HepG2 (cell line): ENCODE data around the gene DNMBP. TPM values are rescaled to one million over a fixed set of nuclear protein-coding genes. Genes with fewer than 3 reads are reported as not detected.

Experiments used
- FOXA1 ChIP-seq, 2 experiments: fragments of 450-650 bp in 1 of 2; sonication (generic) in 1 of 2; formaldehyde crosslinking in 1 of 2; IDR thresholded peaks; 2 replicates each; pipeline versions ENCODE4 v1.4.0 to v1.6.1; 2016 to 2020; ENCODE audit warnings: missing genetic modification reagents in 1 of 2
- GABPB1 ChIP-seq: IDR thresholded peaks from 2 replicates; pipeline ENCODE4 v1.6.1; 2016; ENCODE audit warnings: mild to moderate bottlenecking, missing genetic modification reagents, moderate library complexity, missing compliant biosample characterization
- KDM4B ChIP-seq: sonication (generic); formaldehyde crosslinking; IDR thresholded peaks from 2 replicates; pipeline ENCODE4 v1.4.0; 2020; ENCODE audit warnings: missing genetic modification reagents
- MEIS1 ChIP-seq: sonication (generic); formaldehyde crosslinking; IDR thresholded peaks from 2 replicates; pipeline ENCODE4 v1.9.0; 2021; ENCODE audit warnings: mild to moderate bottlenecking, missing genetic modification reagents, moderate library complexity, borderline replicate concordance
- TOPORS ChIP-seq: sonication (generic); formaldehyde crosslinking; IDR thresholded peaks from 2 replicates; pipeline ENCODE4 v1.8.0; 2023; ENCODE audit warnings: mild to moderate bottlenecking, missing genetic modification reagents
- ZBTB3 ChIP-seq: sonication (generic); formaldehyde crosslinking; IDR thresholded peaks from 2 replicates; pipeline ENCODE4 v1.4.0; 2020; ENCODE audit warnings: low read depth, mild to moderate bottlenecking, moderate library complexity, missing genetic modification reagents, borderline replicate concordance
- ZNF124 ChIP-seq: sonication (generic); formaldehyde crosslinking; IDR thresholded peaks from 2 replicates; pipeline ENCODE4 v1.4.0; 2020; ENCODE audit warnings: missing genetic modification reagents
- ZNF24 ChIP-seq: fragments of 450-650 bp; IDR thresholded peaks from 2 replicates; pipeline ENCODE4 v1.6.1; 2017; ENCODE audit warnings: antibody characterized with exemption, mild to moderate bottlenecking
- ZNF652 ChIP-seq: IDR thresholded peaks from 2 replicates; pipeline ENCODE4 v1.6.1; 2016; ENCODE audit warnings: low read depth, borderline replicate concordance
- ZNF841 ChIP-seq: sonication (generic); formaldehyde crosslinking; IDR thresholded peaks from 2 replicates; pipeline ENCODE4 v1.8.1; 2023; ENCODE audit warnings: missing genetic modification reagents, borderline replicate concordance
- polyA plus RNA-seq, 8 experiments: library from polyadenylated mRNA; depleted of rRNA in 3 of 8; stranded (reverse) in 7 of 8; unstranded in 1 of 8; fragments of >200 nt; fragmentation: Illumina TruSeq in 4 of 8; extraction: Trizol in 4 of 8; gene quantifications; 2 replicates each; pipeline versions ENCODE4 v1.2.1 to v1.2.3, GENCODE V29; 2011 to 2016; ENCODE audit warnings: low read depth in 4 of 8, missing spikeins in 1 of 8, mixed read lengths in 1 of 8; ENCODE audit not compliant: insufficient read depth in 1 of 8
- total RNA-seq, 5 experiments: library from RNA; depleted of rRNA; stranded (reverse); fragments of >200 nt; fragmentation: Illumina TruSeq; extraction: Trizol; gene quantifications; 2 replicates each; pipeline ENCODE4 v1.2.3, GENCODE V29; 2016; ENCODE audit warnings: low read depth in 1 of 5
- TF ChIP-seq, protein P1 (sequence below): sonication (generic); formaldehyde crosslinking; IDR thresholded peaks from 2 replicates; pipeline ENCODE4 v1.5.1; 2020; ENCODE audit warnings: mild to moderate bottlenecking, moderate library complexity, missing genetic modification reagents
- TF ChIP-seq, protein P2 (sequence below), 2 experiments: fragments of 450-650 bp in 1 of 2; sonication (generic) in 1 of 2; formaldehyde crosslinking; IDR thresholded peaks; 2 replicates each; pipeline versions ENCODE4 v1.5.0 to v1.8.0; 2020 to 2022; ENCODE audit warnings: mild to moderate bottlenecking in 1 of 2, missing genetic modification reagents in 1 of 2
- TF ChIP-seq, protein P3 (sequence below): IDR thresholded peaks from 2 replicates; pipeline ENCODE4 v1.4.0; 2020; ENCODE audit warnings: mild to moderate bottlenecking, missing genetic modification reagents
- TF ChIP-seq, protein P4 (sequence below): sonication (generic); formaldehyde crosslinking; IDR thresholded peaks from 2 replicates; pipeline ENCODE4 v1.8.0; 2022; ENCODE audit warnings: mild to moderate bottlenecking, missing genetic modification reagents, borderline replicate concordance
- TF ChIP-seq, protein P5 (sequence below): sonication (generic); formaldehyde crosslinking; IDR thresholded peaks from 2 replicates; pipeline ENCODE4 v1.5.1; 2020; ENCODE audit warnings: missing genetic modification reagents, mild to moderate bottlenecking, borderline replicate concordance

The DNMBP gene
- total and polyA plus RNA-seq, 2 of the 13 experiments (the other 11 are each of a cell fraction or from before 2014, with no cell fraction given) = 3.6 to 6.3 TPM

DNA sequence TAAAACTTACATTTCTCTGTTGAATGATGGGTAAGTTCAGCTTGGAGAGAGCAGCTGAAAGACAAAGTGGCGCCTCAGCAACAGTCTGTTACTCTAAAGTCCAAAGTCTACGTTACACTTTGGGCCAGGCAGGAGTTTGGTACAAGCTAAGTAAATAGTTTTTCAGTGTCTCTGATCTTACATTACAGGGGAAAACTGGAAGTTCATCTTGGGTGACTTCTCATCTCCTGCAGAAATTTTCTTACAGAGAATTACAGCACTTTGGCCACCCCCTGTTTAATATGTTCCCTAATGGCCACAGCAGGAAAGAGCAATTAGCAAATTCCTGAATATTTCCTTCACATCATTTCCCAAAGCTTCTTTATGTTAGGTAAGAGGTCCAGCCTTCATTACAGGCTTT lies 160.2 kb downstream of the DNMBP start (continued):
- TF ChIP-seq, protein P1, sequence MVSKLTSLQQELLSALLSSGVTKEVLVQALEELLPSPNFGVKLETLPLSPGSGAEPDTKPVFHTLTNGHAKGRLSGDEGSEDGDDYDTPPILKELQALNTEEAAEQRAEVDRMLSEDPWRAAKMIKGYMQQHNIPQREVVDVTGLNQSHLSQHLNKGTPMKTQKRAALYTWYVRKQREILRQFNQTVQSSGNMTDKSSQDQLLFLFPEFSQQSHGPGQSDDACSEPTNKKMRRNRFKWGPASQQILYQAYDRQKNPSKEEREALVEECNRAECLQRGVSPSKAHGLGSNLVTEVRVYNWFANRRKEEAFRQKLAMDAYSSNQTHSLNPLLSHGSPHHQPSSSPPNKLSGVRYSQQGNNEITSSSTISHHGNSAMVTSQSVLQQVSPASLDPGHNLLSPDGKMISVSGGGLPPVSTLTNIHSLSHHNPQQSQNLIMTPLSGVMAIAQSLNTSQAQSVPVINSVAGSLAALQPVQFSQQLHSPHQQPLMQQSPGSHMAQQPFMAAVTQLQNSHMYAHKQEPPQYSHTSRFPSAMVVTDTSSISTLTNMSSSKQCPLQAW (CRISPR knock-in tag) = no peak
- TF ChIP-seq, protein P2, sequence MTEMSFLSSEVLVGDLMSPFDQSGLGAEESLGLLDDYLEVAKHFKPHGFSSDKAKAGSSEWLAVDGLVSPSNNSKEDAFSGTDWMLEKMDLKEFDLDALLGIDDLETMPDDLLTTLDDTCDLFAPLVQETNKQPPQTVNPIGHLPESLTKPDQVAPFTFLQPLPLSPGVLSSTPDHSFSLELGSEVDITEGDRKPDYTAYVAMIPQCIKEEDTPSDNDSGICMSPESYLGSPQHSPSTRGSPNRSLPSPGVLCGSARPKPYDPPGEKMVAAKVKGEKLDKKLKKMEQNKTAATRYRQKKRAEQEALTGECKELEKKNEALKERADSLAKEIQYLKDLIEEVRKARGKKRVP (CRISPR knock-in tag; IDR thresholded peaks at IDR 0.05) = no peak
- no peak for TF ChIP-seq TOPORS
- no peak for TF ChIP-seq FOXA1 (IDR thresholded peaks at IDR 0.05)
- peak; percentile 76 for TF ChIP-seq FOXA1 (CRISPR knock-in tag; IDR thresholded peaks at IDR 0.05)
- TF ChIP-seq ZNF652 (CRISPR knock-in tag) = no peak
- TF ChIP-seq ZNF124 (CRISPR knock-in tag) = 0 out of 2 replicates have a peak, but pooled peaks have one; percentile 34
- no peak for TF ChIP-seq ZNF841
- TF ChIP-seq, protein P3, sequence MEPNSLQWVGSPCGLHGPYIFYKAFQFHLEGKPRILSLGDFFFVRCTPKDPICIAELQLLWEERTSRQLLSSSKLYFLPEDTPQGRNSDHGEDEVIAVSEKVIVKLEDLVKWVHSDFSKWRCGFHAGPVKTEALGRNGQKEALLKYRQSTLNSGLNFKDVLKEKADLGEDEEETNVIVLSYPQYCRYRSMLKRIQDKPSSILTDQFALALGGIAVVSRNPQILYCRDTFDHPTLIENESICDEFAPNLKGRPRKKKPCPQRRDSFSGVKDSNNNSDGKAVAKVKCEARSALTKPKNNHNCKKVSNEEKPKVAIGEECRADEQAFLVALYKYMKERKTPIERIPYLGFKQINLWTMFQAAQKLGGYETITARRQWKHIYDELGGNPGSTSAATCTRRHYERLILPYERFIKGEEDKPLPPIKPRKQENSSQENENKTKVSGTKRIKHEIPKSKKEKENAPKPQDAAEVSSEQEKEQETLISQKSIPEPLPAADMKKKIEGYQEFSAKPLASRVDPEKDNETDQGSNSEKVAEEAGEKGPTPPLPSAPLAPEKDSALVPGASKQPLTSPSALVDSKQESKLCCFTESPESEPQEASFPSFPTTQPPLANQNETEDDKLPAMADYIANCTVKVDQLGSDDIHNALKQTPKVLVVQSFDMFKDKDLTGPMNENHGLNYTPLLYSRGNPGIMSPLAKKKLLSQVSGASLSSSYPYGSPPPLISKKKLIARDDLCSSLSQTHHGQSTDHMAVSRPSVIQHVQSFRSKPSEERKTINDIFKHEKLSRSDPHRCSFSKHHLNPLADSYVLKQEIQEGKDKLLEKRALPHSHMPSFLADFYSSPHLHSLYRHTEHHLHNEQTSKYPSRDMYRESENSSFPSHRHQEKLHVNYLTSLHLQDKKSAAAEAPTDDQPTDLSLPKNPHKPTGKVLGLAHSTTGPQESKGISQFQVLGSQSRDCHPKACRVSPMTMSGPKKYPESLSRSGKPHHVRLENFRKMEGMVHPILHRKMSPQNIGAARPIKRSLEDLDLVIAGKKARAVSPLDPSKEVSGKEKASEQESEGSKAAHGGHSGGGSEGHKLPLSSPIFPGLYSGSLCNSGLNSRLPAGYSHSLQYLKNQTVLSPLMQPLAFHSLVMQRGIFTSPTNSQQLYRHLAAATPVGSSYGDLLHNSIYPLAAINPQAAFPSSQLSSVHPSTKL (CRISPR knock-in tag) = peak; percentile 74
- TF ChIP-seq, protein P4, sequence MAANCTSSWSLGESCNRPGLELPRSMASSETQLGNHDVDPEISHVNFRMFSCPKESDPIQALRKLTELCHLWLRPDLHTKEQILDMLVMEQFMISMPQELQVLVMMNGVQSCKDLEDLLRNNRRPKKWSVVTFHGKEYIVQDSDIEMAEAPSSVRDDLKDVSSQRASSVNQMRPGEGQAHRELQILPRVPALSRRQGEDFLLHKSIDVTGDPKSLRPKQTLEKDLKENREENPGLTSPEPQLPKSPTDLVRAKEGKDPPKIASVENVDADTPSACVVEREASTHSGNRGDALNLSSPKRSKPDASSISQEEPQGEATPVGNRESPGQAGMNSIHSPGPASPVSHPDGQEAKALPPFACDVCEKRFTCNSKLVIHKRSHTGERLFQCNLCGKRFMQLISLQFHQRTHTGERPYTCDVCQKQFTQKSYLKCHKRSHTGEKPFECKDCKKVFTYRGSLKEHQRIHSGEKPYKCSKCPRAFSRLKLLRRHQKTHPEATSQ (CRISPR knock-in tag) = no peak
- TF ChIP-seq ZNF24 = no peak
- no peak for TF ChIP-seq MEIS1 (CRISPR knock-in tag)
- no peak for TF ChIP-seq GABPB1
- TF ChIP-seq, protein P5, sequence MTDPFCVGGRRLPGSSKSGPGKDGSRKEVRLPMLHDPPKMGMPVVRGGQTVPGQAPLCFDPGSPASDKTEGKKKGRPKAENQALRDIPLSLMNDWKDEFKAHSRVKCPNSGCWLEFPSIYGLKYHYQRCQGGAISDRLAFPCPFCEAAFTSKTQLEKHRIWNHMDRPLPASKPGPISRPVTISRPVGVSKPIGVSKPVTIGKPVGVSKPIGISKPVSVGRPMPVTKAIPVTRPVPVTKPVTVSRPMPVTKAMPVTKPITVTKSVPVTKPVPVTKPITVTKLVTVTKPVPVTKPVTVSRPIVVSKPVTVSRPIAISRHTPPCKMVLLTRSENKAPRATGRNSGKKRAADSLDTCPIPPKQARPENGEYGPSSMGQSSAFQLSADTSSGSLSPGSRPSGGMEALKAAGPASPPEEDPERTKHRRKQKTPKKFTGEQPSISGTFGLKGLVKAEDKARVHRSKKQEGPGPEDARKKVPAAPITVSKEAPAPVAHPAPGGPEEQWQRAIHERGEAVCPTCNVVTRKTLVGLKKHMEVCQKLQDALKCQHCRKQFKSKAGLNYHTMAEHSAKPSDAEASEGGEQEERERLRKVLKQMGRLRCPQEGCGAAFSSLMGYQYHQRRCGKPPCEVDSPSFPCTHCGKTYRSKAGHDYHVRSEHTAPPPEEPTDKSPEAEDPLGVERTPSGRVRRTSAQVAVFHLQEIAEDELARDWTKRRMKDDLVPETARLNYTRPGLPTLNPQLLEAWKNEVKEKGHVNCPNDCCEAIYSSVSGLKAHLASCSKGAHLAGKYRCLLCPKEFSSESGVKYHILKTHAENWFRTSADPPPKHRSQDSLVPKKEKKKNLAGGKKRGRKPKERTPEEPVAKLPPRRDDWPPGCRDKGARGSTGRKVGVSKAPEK (CRISPR knock-in tag) = no peak
- no peak for TF ChIP-seq ZBTB3 (CRISPR knock-in tag)
- TF ChIP-seq KDM4B (CRISPR knock-in tag) = no peak
